Measurements from ENCODE around the gene ARSG. TPM values are rescaled to one million over a fixed set of nuclear protein-coding genes. Genes with fewer than 3 reads are reported as not detected.

ARSG gene
- total and polyA plus RNA-seq, 2 of the 4 experiments (the other 2 are of a cell fraction): 2.9 to 3.0 TPM

- Histone ChIP-seq H2AK5ac (ENCODE audit: low read depth, low read length) (no peak overlapping the region), H3K36me3 (ENCODE audit: control insufficient read depth, insufficient read depth, low read length) (no peaks in the 10 kb centered on the region), H3K79me1 (ENCODE audit: low read depth in 1 of 2, low read length in 2 of 2) (no peaks in the 10 kb centered on the region), H3K14ac (replicated peaks; ENCODE audit: low read depth, low read length) (no peak overlapping the region), H3K9me1 (ENCODE audit: insufficient read depth, low read length) (no peaks in the 10 kb centered on the region), H3K18ac (ENCODE audit: low read depth, low read length) (no peak overlapping the region), H4K5ac (ENCODE audit: low read depth, low read length) (no peak overlapping the region), H3K9ac (ENCODE audit: low read depth, low read length) (no peak overlapping the region), H2BK15ac (ENCODE audit: low read depth, low read length) (no peak overlapping the region), H3K4me2 (ENCODE audit: low read depth, low read length) (no peak overlapping the region), H3K27ac (ENCODE audit: insufficient read depth, low read length) (no peak overlapping the region), H2BK20ac (ENCODE audit: low read depth, low read length) (no peak overlapping the region), H3K23ac (ENCODE audit: low read depth, low read length) (no peak overlapping the region), H3K4ac (ENCODE audit: low read depth, low read length) (no peak overlapping the region), H4K20me1 (ENCODE audit: insufficient read depth, low read length) (no peaks in the 10 kb centered on the region; the same call in 1 of the 2 replicates), H2BK5ac (ENCODE audit: low read depth, low read length, poor library complexity, severe bottlenecking) (no peak overlapping the region), H3K27me3 (ENCODE audit: control insufficient read depth, insufficient read depth, low read length) (peaks cover 18% of the 10 kb centered on the region), H3K4me3 (ENCODE audit: insufficient read depth, low read depth, low read length) (no peak overlapping the region), H3K4me1 (ENCODE audit: control insufficient read depth, insufficient read depth, low read length) (peaks cover 3% of the 10 kb centered on the region), H2AK9ac (replicated peaks; ENCODE audit: low read depth, low read length, poor library complexity) (no peak overlapping the region), H2BK120ac (ENCODE audit: low read depth, low read length) (no peak overlapping the region), H4K91ac (ENCODE audit: insufficient read depth, low read depth, low read length) (no peak overlapping the region), H4K8ac (ENCODE audit: low read depth in 2 of 2, low read length in 2 of 2) (no peak overlapping the region), H2AFZ (replicated peaks; ENCODE audit: low read length, poor library complexity) (no peak overlapping the region), H3K56ac (ENCODE audit: extremely low read depth, insufficient read depth, low read length) (no peak overlapping the region), H3K9me3 (ENCODE audit: control insufficient read depth, insufficient read depth, low read length) (no peaks in the 10 kb centered on the region)
- ChIA-PET CTCF (interaction anchor here (2.8 kb wide), 1 partner anchor 110 kb away, joined by 9 read pairs; no protein-coding TSS in a partner anchor), POLR2A (ENCODE audit: unreplicated experiment) (no interaction called here)
- intact Hi-C loops (cut with micrococcal nuclease) (no loop called here), dilution Hi-C loops (cut with HindIII; ENCODE audit: low sequenced_read_pairs, unreplicated experiment) (no loop called here), in situ Hi-C loops (cut with MboI; ENCODE audit: low sequenced_read_pairs) (no loop called here)
- no TSS peak for BruUV-seq (replicated peaks)
- ATAC-seq (ENCODE audit: low read depth) (no peak), DNase-seq (no peak)
- no peak for TF ChIP-seq SMC3 (IDR thresholded peaks at IDR 0.05; ENCODE audit: low read depth, low read length)
- TF ChIP-seq NFE2L2 (IDR thresholded peaks at IDR 0.05; ENCODE audit: low read depth, low read length): no peak
- TF ChIP-seq MAZ (IDR thresholded peaks at IDR 0.05; ENCODE audit: borderline replicate concordance, low read depth, low read length): no peak
- no peak for TF ChIP-seq MAFK (IDR thresholded peaks at IDR 0.05; ENCODE audit: low read depth, low read length)
- TF ChIP-seq MXI1 (IDR thresholded peaks at IDR 0.05; ENCODE audit: borderline replicate concordance, low read depth, low read length): no peak
- TF ChIP-seq CHD1 (IDR thresholded peaks at IDR 0.05; ENCODE audit: low read depth, low read length): no peak
- TF ChIP-seq BHLHE40 (IDR thresholded peaks at IDR 0.05; ENCODE audit: low read depth, low read length): no peak
- TF ChIP-seq ELK1 (IDR thresholded peaks at IDR 0.05; ENCODE audit: borderline replicate concordance, low read depth, low read length): no peak
- no peak for TF ChIP-seq CTCF (conservative IDR thresholded peaks at IDR 0.05; ENCODE audit: low read depth, low read length)
- no peak for TF ChIP-seq RFX5 (IDR thresholded peaks at IDR 0.05; ENCODE audit: low read depth, low read length)
- no CpG with 5 or more reads among the region's 5 CpGs for WGBS, 2 experiments (ENCODE audit: extremely low coverage in 2 of 2, insufficient read length in 1 of 2)
Measured at GRCh38 chr17:68288375-68288774, 2.9 kb upstream of the ARSG start.

Measured in IMR-90 (cell line).